ENCODE results near the gene FXR1. TPM values are rescaled to one million over a fixed set of nuclear protein-coding genes. Genes with fewer than 3 reads are reported as not detected.

FXR1 gene
- total and polyA plus RNA-seq, 12 donors, result 76.6 to 211 (median 123) TPM

DNA sequence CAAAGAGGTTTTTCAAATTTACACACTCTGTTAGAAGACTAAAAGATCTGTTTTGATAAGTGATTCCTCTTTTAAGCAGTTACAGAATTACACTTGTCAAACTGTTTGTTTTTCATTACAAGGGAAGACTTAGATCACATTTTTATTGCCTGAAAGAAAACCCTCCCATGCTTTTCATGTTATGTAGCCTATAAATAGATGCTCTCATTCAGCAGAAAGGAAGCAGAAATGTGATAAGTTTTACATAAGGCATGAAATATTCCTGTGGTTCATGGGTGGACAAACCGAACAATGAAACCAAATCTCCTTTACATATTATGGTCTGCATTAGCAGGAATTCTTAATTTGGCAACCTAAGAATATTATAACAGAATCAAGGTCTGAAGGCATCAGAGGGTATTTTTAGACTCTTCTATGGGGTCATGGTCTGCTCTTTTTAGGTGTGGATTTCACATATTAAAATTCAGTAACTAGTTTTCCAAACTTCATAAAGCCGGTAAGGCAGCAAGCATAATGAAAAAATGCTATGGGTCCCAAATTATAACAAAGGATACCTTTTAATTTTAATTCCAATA is 37.3 kb upstream of the FXR1 start:
- TF ChIP-seq CTCF (IDR thresholded peaks at IDR 0.05) (no peak), POLR2A (IDR thresholded peaks at IDR 0.05) (no peak)
- no peaks in the 10 kb centered on the region for H3K36me3 ChIP-seq (replicated peaks in 1 of 2)
- H3K4me3 ChIP-seq, result no peak overlapping the region
- no peaks in the 10 kb centered on the region for H3K4me1 ChIP-seq (replicated peaks in 1 of 2)
- H3K9me3 ChIP-seq (replicated peaks in 1 of 3), result no peaks in the 10 kb centered on the region
- H3K27ac ChIP-seq, result no peak overlapping the region
- H3K27me3 ChIP-seq, result no peaks in the 10 kb centered on the region
- no peak for DNase-seq
- intact Hi-C loops (cut with DNase I), result no loop called here
- 52 to 69% (median 57%) methylated on average over 2 of the region's 2 CpGs for WGBS, 4 donors

DNA sequence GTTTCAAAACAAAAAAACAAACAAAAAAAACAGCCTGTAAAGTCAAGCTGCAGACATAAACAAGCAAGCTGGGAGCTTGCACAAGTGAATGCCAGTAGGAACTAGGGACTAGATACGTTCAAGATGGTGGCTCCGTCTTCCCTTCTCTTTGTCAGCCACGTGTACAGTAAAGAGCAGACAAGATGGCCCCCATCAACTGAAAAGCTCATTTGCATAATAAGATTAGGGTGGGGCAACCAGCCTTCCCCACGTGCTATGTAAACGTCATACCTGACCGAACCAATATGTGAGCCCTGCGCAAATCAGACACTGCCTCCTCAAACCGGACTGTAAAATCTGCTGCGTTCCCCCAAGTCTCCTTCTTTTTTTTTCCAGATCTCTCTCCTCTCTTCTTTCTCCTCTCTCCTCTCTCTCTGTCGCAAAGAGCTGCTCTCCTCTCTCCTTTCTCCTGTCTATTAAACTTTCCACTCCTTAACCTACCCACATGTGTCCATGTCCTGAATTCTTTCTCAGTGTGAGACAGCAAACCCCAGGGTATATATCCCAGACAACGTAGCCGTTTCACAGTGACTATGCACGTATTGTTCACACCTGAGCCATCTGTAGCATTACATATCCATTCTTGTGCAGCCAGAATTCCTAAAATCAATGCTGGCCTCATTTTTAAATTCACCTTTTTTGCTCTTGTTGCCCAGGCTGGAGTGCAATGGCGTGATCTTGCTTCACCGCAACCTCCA is 31.2 kb upstream of the FXR1 start:
- WGBS, 4 donors, result 82 to 87% (median 85%) methylated on average over 15 of the region's 15 CpGs
- intact Hi-C loops (cut with DNase I), result no loop called here
- H3K36me3 ChIP-seq (replicated peaks in 1 of 2), result no peaks in the 10 kb centered on the region
- TF ChIP-seq CTCF (IDR thresholded peaks at IDR 0.05), result no peak
- no peak for TF ChIP-seq POLR2A (IDR thresholded peaks at IDR 0.05)
- no peak overlapping the region for H3K4me3 ChIP-seq
- H3K27me3 ChIP-seq, result no peaks in the 10 kb centered on the region
- no peak for DNase-seq
- no peaks in the 10 kb centered on the region for H3K9me3 ChIP-seq (replicated peaks in 1 of 3)
- H3K4me1 ChIP-seq (replicated peaks in 1 of 2), result no peaks in the 10 kb centered on the region
- no peak overlapping the region for H3K27ac ChIP-seq

DNA sequence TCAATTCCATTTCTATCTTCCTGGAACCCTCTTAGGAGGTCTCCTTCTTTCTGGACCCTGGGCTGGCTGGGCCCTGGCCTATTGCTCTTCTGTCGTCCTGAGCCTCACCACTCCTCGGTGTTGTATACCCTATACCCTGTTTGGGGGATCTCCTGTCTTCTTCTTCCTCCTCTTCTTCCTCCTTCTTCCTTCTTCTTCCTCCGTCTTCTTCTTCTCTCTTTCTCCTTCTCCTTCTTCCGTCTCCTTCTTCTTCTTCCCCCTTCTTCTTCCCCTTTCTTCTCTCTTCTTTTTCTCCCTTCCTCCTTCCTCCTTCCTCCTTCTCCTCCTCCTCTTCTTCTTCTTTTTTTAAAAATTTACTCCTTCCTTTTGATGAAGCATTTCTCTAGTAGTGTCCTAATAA is 30.4 kb upstream of the FXR1 start:
- WGBS, 4 donors, result 60 to 74% (median 67%) methylated on average over 4 of the region's 4 CpGs
- intact Hi-C loops (cut with DNase I), result no loop called here

More for the DNA sequence above, 30.4 kb upstream of the FXR1 start:
- no peak overlapping the region for H3K4me3 ChIP-seq
- no peak overlapping the region for H3K27ac ChIP-seq
- H3K27me3 ChIP-seq, result no peaks in the 10 kb centered on the region
- H3K36me3 ChIP-seq (replicated peaks in 1 of 2), result no peaks in the 10 kb centered on the region
- TF ChIP-seq CTCF (IDR thresholded peaks at IDR 0.05) (no peak), POLR2A (IDR thresholded peaks at IDR 0.05) (no peak)
- no peak for DNase-seq
- H3K9me3 ChIP-seq (replicated peaks in 1 of 3), result no peaks in the 10 kb centered on the region
- H3K4me1 ChIP-seq (replicated peaks in 1 of 2), result no peaks in the 10 kb centered on the region
